Non-pigmented ciliary epithelial cell (primary cell): Measurements from ENCODE around the gene SLC9A7.

Experiments used
- DNase-seq: peaks from one replicate; pipeline ENCODE4 v3.0.0-alpha.2; 2010; ENCODE audit warnings: low read depth

The SLC9A7 gene

DNA sequence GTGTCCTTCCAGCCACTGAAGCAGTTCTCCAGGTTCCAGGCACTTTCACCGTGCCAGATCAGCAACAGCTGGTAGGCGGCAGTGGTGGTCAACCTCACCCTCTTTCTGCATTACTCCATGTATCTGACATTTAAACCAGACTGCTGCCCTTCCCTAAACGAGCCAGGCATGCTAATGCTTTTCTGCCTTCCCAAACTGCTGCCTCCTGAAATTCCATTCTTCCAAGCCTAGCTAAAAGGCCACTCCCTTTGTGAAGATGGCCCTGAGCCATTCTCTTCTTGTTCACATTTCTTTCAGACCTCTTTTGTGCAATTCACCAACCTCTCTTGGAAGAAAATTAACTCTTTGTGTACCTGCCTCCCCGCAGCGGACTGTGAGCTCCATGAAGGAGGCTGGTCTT, 111.7 kb downstream of the SLC9A7 start:
- no peak for DNase-seq

GRCh38 chrX:46645614-46646013, 113.3 kb downstream of the SLC9A7 start:
- no peak for DNase-seq

GRCh38 chrX:46643636-46644035, 115.3 kb downstream of the SLC9A7 start:
- no peak for DNase-seq

- DNase-seq = no peak
These were observed 116.8 kb downstream of the SLC9A7 start for GRCh38 chrX:46642145-46642544.

DNA sequence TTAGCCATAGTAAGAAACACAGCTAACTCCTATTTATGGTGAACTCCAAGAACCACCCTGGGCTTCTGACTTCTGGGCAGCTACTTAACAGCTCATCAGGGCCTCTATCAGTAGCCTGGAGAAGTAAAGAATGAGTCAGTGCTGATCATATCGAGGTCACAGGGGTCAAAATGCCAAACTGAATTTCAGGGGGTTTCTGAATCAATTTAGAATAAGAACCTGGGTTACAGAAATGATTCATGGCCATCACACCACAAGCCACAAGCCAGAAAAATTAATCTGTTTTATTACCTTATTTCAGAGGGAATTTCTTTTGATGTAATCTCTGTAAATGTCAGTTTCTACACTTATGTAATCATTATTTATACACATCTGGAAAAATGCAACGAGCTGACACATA, 121.0 kb downstream of the SLC9A7 start:
- no peak for DNase-seq

DNA sequence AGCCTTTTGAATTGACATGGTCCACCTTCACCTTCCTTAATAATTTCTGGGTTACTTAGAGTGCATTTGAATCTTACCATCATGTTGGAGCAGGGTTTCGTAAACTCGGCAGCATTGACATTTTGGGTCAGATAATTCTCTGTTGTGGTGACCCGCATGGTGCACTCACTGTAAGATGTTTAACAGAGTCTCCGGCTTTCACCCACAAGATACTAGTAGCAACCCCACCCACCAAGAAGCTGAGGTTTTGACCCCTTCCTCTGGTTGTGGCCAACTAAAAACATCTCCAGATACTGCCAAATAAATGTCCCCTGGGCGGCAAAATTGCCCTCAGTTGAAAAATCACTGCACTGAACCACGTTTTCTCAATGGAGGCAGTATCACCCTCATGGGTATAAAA, 122.7 kb downstream of the SLC9A7 start:
- DNase-seq = no peak

DNA sequence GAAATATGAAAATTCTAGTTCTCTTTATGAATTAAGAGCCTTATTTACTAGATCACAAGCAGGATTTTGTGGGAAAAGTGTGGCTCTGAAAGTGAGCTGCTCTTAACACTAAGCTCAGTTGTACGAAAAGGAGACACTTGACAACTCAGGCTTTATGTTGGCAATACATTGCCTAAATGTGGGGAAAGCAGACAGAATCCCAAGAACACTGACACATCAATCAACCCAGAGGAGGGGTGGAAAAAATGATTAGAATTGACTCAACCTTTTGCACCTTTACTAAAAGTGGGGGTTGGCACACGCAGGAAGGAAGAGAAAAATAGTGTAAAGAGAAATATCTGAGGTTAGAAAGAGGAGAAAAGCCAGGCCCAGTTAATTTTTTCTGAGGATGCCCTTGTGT, 123.7 kb downstream of the SLC9A7 start:
- DNase-seq = no peak

GRCh38 chrX:46634577-46634976, 124.3 kb downstream of the SLC9A7 start:
- DNase-seq = no peak

DNA sequence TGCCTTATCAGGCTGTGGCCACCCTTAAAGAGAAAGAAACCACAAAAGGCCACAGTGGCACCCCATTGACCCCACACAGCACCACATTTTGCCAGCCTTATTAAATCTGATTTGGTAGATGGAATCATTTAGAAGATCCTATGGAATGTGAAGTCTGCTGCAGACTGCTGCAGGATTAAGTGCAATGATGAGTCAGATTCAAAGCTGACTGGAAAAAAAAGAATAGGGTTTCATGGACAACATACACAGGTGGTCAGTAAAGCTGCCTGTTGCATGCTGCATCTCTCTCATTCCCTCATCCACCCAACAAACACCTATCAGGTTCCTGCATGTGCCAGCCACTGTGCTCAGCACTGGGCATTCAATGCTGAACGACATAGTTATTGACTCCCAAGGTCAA, 128.8 kb downstream of the SLC9A7 start:
- no peak for DNase-seq

GRCh38 chrX:46628460-46629371, 130.2 kb downstream of the SLC9A7 start:
- no peak for DNase-seq

DNA sequence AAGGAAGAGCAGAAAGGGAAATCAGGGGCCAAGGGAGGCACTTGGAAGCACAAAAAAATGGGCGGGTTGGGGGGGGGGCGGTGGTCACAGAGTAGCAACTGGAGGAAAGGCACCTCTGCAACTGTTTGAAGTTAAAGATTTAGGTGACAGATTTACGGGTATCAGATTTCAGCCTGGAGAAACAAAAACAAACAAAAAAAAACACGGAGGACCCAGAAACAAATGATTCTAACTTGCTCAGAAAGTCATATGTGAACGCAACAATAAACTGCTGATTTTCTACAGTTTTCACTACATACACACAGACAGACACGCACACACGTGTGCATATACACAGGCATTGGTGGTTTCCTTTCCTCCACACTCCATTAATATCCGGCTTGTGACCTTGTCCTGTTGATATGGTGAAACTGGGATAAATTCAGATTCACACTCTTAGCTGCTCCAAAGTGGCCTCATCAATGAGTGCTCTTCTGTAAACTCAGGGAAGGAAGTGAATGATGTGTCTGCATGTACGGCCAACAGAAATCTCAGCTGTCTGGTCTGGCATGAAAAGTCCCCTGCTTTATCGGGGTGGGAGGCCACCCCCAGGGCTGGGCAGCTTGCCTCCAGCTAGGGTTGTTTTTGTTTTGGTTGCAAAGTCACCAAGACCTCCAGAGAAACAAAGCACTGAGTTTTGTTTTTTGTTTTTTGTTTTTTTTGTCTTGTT, 131.1 kb downstream of the SLC9A7 start:
- no peak for DNase-seq

- DNase-seq = no peak
These were observed 131.9 kb downstream of the SLC9A7 start for GRCh38 chrX:46627062-46627461.

DNA sequence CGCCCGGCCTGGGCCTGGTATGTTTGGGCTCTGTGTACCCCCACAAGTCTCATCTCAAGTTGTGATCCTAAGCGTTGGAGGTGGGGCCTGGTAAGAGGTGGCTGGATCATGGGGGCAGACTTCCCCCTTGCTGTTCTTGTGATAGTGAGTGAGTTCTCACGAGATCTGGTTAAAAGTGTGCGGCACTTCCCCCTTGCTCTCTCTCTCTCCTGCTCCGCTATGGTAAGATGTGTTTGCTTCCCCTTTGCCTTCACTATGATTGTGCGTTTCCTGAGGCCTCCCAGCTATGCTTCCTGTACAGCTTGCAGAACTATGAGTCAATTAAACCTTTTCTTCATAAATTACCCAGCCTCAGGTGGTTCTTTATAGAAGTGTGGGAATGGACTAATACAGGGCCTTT, 132.4 kb downstream of the SLC9A7 start:
- no peak for DNase-seq

DNA sequence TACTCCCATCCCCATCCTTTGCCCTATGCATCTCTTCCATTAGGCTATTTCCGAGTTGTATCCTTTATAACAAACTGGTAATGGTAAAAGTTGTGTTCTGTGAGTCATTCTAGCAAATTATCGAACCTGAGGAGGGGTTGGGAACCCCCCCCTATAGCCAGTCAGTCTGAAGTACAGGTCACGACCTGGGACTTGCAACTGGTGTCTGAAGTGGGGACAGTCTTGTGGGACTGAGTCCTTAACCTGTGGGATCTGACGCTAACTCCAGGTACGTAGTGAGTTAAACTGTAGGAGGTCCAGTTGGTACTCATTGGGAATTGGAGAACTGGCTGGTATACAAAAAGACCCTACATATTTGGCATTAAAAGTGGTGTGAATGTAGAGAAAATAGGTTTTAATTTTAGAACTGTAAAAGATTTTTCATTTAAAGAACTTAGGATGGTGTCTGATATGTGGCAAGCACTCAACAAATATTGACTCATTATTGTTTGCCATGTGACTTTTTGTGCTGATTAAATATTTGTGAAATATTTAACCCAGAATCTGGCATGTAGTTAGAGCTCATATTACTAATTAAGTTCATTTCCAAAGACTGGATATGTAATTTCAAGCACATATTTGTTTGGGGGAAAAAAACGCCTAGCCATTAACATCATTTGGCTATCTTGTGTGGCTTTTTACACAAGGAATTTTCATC, 134.7 kb downstream of the SLC9A7 start:
- DNase-seq = no peak

DNA sequence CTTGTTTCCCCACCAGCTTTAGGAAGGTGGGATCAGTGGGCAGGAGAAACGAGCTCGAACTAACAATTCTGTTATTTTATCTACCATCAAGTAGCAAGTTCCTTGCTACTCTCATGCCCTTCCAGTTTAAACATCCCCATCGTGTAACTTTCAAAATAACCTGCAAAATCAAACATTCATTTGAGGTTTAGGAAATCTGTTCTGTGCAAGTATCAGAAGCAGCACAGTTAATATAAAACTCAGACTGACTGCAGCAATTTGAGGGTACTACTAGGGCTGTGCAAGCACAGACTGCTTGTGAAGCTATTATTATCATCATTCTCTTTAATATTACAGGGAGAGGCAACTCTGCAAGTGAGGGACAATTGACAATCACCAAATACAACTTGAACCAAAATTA, 137.3 kb downstream of the SLC9A7 start:
- no peak for DNase-seq

- no peak for DNase-seq
These were observed 138.4 kb downstream of the SLC9A7 start for GRCh38 chrX:46620505-46620904.

- DNase-seq = no peak
These were observed 140.0 kb downstream of the SLC9A7 start for GRCh38 chrX:46618947-46619346.

DNA sequence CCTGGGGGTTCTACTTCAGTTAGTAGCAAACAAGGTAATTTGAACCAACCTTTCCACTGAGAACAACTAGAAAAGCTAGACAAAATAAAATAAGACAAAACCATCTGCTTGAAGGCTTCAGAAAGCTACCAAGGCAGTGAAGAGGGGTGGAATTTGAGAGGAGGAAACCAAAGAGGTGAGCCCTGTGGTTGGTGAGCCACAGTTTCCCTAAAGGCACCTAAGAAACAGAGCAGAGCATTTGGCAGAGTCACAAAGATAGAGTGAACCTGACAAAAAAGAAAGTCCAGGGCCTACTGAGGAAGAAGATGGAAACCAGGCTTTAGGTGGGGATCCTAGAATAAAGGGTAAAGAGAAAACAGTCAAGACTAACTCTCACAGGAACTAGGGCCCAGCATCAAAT, 141.0 kb downstream of the SLC9A7 start:
- DNase-seq = no peak

- no peak for DNase-seq
These were observed 147.1 kb downstream of the SLC9A7 start for GRCh38 chrX:46611658-46612362.

DNA sequence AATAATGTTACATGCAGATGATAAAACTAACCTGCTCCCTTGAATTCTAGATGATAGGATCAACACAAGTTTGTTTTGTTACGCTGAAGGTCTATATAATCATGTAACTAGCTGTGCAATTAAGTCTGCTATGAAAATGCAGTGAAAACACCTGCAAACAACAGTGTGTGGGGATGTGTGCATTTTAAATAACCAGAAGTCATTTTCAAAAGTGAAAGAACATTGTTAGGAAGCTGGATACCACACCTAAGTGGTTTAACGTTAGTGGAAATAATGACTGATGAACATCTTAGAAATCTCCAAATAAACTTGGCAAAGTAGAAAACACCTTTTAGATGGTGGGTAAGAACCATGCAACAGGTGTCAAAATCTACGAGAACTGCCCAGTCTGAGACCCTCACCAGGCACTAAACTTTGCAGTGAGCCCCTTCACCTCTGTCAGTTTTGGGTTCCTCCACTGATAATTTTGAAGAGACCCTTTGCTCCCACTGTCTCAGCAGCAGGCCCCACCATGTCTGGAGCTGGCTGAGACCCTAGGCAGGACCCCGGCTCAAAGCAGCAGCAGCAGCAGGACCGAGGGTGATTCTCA, 148.8 kb downstream of the SLC9A7 start:
- DNase-seq = no peak

GRCh38 chrX:46607916-46608315, 151.0 kb downstream of the SLC9A7 start:
- DNase-seq = no peak
